GM18519 (cell line): ENCODE measurements around the gene DOCK2.

Experiments used
- ATAC-seq: cut with Tn5 transposase; IDR thresholded peaks from one replicate; pipeline ENCODE4 v1.9.1; 2021; ENCODE audit warnings: mild to moderate bottlenecking, moderate library complexity; ENCODE audit not compliant: unreplicated experiment, low FRiP score

Gene DOCK2

GRCh38 chr5:169682026-169682425 lies 45.0 kb downstream of the DOCK2 start:
- no peak for ATAC-seq

- ATAC-seq, result peak; percentile 75
Measured at GRCh38 chr5:169686137-169686536, 49.1 kb downstream of the DOCK2 start.

DNA sequence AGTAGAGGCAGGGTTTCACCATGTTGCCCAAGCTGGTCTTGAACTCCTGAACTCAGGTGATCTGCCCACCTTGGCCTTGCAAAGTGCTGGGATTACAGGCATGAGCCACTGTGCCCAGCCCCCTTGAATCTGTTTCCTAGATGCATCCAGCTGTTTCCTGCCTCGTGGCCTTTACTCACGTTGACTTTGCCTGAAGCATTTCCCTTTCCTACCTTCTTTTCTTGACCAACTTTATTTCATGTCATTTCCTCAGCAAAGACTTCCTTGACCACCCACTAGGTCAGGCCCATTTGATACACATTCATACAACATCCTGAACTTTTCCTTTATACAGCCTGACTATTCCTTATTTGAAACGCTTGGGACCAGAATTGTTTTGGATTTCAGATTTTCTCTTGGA lies 51.0 kb downstream of the DOCK2 start:
- ATAC-seq, result no peak

DNA sequence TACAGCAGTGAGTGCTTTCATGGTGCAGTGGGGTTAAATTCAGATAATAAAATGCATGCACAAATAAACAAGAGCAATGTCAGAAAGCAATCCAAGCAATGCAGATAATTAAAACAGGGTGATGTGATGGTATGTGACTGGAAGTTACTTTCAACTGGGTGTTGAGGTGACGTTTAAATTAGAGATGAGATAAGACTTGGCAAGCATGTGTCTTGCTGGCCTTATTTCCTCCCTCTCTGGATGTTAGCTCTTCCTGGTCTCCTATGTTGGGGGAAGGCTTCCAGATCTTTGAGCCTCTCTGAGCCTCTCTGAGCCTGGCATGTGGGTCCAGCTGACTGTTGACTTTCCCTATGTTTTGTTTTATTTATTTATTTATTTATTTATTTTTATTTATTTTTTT lies 54.4 kb downstream of the DOCK2 start:
- ATAC-seq, result no peak

DNA sequence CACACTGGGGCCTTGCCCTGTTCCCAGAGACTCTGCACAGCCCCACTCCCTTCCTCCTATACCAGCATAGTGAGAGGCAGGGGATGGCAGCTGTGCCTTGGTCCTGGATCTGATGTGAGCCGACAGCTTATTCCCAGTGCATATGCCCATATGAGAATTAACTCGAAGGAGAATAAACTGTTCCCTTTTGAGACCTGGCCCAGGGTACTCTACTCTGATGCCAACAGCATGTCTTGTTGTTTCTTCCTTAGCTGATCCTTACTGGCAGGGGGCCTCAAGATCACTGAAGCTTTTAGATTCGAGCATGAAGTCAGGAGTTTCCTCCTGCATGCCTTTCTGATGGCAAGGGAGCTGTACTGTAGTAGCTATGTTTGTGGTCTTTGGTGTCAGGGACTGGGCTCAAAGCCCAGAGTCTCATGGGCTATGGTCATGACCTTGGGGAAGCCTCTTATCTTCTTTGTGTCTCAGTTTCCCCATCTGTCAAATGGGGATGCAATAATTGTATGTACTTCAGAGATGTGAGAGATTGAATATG lies 57.1 kb downstream of the DOCK2 start:
- no peak for ATAC-seq

GRCh38 chr5:169695025-169695625 lies 58.0 kb downstream of the DOCK2 start:
- no peak for ATAC-seq

GRCh38 chr5:169695919-169696490 lies 58.9 kb downstream of the DOCK2 start:
- no peak for ATAC-seq

- no peak for ATAC-seq
Measured at GRCh38 chr5:169696621-169697510, 59.8 kb downstream of the DOCK2 start.

DNA sequence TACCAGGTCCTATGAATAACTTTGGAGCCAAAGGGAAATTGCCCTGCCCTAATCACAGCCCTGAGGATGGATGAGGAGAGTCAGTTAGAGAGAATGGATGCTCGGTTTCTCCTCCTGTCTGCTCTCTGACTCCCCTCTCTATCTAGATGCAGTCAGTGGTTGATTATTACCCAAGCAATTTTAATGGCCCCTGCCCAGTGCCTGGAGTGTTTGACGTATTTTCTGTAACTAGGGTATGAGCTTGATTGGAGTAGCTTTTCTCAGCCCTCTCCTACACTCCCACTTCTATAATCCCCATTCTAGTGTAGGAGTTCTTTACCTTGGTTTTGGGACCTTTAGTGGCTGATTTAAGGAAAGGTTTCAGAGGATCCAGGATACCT lies 60.4 kb downstream of the DOCK2 start:
- no peak for ATAC-seq

- ATAC-seq, result no peak
Measured at GRCh38 chr5:169697976-169698375, 60.9 kb downstream of the DOCK2 start.

- no peak for ATAC-seq
Measured at GRCh38 chr5:169700611-169701010, 63.5 kb downstream of the DOCK2 start.

DNA sequence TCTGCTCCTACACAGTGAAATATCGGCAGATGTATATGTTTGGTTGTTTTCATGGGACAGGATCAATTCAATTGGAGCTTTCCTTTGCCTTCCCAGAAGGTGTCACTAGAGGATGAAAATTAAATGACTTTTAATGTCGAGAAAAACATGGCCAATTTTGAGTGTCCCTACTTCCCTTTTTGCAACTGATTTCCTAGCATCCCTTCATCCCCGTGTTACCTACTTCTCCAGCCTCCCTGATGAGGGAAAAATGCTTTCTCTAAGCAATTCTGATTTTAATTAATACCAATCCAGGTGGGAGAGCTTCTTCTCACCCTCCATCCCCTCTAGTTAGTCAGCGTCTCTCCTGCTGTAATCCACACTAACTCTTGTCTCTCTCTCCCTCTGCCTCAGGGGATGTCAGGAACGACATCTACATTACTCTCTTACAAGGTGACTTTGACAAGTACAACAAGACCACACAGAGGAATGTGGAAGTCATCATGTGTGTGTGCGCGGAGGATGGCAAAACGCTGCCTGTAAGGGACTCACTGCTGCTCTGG lies 64.9 kb downstream of the DOCK2 start:
- ATAC-seq, result no peak

GRCh38 chr5:169702693-169703481 lies 65.8 kb downstream of the DOCK2 start:
- ATAC-seq, result peak; percentile 70

- no peak for ATAC-seq
Measured at GRCh38 chr5:169703813-169704212, 66.7 kb downstream of the DOCK2 start.

DNA sequence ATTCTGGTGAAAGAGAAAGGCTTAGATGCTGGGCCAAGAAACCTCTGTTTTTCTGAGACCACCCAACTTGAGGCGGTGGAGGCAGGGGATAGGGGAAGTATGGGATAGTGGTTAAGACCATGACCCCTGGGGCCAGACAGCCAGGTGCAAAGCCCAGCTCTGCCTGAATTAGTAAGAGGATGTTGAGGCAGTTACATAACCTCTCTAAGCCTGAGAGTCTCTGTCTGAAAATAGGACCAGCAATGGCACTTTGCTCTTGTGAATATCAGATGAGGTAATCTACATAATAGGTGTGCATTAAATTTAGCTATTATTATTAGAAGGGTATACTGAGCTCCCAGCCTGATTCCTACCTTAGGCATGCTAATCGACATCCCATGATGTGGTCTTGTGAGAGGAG lies 68.2 kb downstream of the DOCK2 start:
- no peak for ATAC-seq

GRCh38 chr5:169706071-169706470 lies 69.0 kb downstream of the DOCK2 start:
- ATAC-seq, result no peak

GRCh38 chr5:169706758-169707450 lies 69.8 kb downstream of the DOCK2 start:
- ATAC-seq, result no peak

- no peak for ATAC-seq
Measured at GRCh38 chr5:169707686-169708085, 70.6 kb downstream of the DOCK2 start.

- ATAC-seq, result no peak
Measured at GRCh38 chr5:169710675-169711074, 73.6 kb downstream of the DOCK2 start.
